ENCODE results near the gene PACS1. TPM values are rescaled to one million over a fixed set of nuclear protein-coding genes. Genes with fewer than 3 reads are reported as not detected.

Gene PACS1
- total and polyA plus RNA-seq, 2 donors (not counting 1 experiment from before 2014, with no cell fraction given), result 131 to 303 TPM

GRCh38 chr11:66280428-66280827 is 210.4 kb downstream of the PACS1 start:
- H3K9ac ChIP-seq (ENCODE audit: low read length), result no peak overlapping the region
- H2AFZ ChIP-seq (ENCODE audit: insufficient read depth, low read depth, low read length, poor library complexity, severe bottlenecking), result no peak overlapping the region
- ChIA-PET CTCF (interaction anchor here (1.0 to 4.1 kb wide), 4 partner anchors 8 to 58 kb away, joined by 3 to 33 read pairs (median 4); partner anchors contain the start of gene YIF1A), POLR2A (interaction anchor here (0.6 to 1.1 kb wide), 3 partner anchors 11 to 72 kb away, joined by 3 to 4 read pairs (median 4); no protein-coding TSS in a partner anchor)
- H3K4me3 Mint-ChIP-seq, result no peak overlapping the region
- WGBS (ENCODE audit: insufficient coverage), result 94% methylated on average over 10 of the region's 14 CpGs
- peaks cover 29% of the 10 kb centered on the region for H4K20me1 ChIP-seq (ENCODE audit: control insufficient read depth, insufficient read depth, low read length, poor library complexity, severe bottlenecking)
- H3K4me1 Mint-ChIP-seq, result peaks cover 37% of the 10 kb centered on the region
- H3K9me3 ChIP-seq (ENCODE audit: control extremely low read depth in 1 of 3, control insufficient read depth in 2 of 3, insufficient read depth in 1 of 3, low read length in 2 of 3), result no peaks in the 10 kb centered on the region
- intact Hi-C loops (cut with micrococcal nuclease), result no loop called here
- no peak overlapping the region for H3K4me3 ChIP-seq (ENCODE audit: control extremely low read depth in 1 of 5, extremely low read depth in 1 of 5, insufficient read depth in 1 of 5, low read depth in 2 of 5, low read length in 4 of 5)
- H3K27me3 ChIP-seq (replicated peaks in 1 of 4; ENCODE audit: control extremely low read depth in 1 of 4, control insufficient read depth in 3 of 4, insufficient read depth in 4 of 4, low read length in 3 of 4), result peaks cover 0 to 16% (median 3%) of the 10 kb centered on the region in 4 experiments
- H3K27ac Mint-ChIP-seq, result no peak overlapping the region
- H3K4me2 ChIP-seq (replicated peaks; ENCODE audit: low read depth, low read length, poor library complexity, severe bottlenecking), result no peak overlapping the region
- peaks cover 11% of the 10 kb centered on the region for H3K79me2 ChIP-seq (ENCODE audit: control insufficient read depth, insufficient read depth, low read length)
- H3K27me3 Mint-ChIP-seq, result peaks cover 3% of the 10 kb centered on the region
- no peaks in the 10 kb centered on the region for H3K9me3 Mint-ChIP-seq (ENCODE audit: insufficient read depth)
- peaks cover 27 to 33% of the 10 kb centered on the region in 2 donors for H3K4me1 ChIP-seq (ENCODE audit: control insufficient read depth in 2 of 2, insufficient read depth in 2 of 2, low read length in 2 of 2)
- peaks cover 0 to 20% of the 10 kb centered on the region in 2 experiments for H3K36me3 ChIP-seq (replicated peaks in 1 of 2; ENCODE audit: control extremely low read depth in 1 of 2, control insufficient read depth in 1 of 2, extremely low read depth in 1 of 2, insufficient read depth in 2 of 2, low read length in 1 of 2)
- no peak overlapping the region for H3K27ac ChIP-seq (ENCODE audit: low read length in 2 of 2)
- ATAC-seq (ENCODE audit: low read depth), result no peak
- DNase-seq, result no peak
- TF ChIP-seq EZH2 (IDR thresholded peaks at IDR 0.05; ENCODE audit: borderline replicate concordance, insufficient read depth, low read depth, low read length, poor library complexity, severe bottlenecking), result no peak
- TF ChIP-seq CTCF (IDR thresholded peaks at IDR 0.05), result no peak

DNA sequence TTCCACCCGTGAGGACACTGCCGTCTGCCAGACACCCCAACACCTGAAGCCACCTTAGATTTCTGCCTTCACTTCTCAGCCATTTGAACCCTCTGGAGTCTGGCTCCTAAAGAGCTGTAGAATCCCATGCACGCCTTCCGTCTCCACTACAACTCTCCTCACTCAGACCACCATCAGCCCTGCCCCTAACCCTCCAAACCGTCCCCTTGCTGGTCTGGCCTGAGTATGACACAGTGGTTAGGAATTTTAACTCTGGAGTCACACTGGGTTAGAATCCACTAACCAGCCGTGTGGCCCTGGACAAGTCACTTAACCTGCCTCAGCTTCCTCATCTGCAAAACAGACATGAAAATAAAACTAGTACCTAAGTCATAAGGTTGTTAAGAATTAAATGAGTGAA is 210.9 kb downstream of the PACS1 start:
- 95% methylated on average over 3 of the region's 6 CpGs for WGBS (ENCODE audit: insufficient coverage)
- Mint-ChIP-seq H3K4me1 (peaks cover 37% of the 10 kb centered on the region), H3K27me3 (peaks cover 3% of the 10 kb centered on the region), H3K27ac (peak overlapping the region; percentile 63), H3K9me3 (ENCODE audit: insufficient read depth) (no peaks in the 10 kb centered on the region), H3K4me3 (no peak overlapping the region)
- no peak for DNase-seq
- H3K4me1 ChIP-seq (ENCODE audit: control insufficient read depth in 2 of 2, insufficient read depth in 2 of 2, low read length in 2 of 2), result peaks cover 27 to 37% of the 10 kb centered on the region in 2 donors
- CTCF ChIA-PET, result interaction anchor here (1.0 to 4.1 kb wide), 4 partner anchors 8 to 59 kb away, joined by 3 to 33 read pairs (median 4); partner anchors contain the start of gene YIF1A
- intact Hi-C loops (cut with micrococcal nuclease), result no loop called here
- H3K4me2 ChIP-seq (replicated peaks; ENCODE audit: low read depth, low read length, poor library complexity, severe bottlenecking), result no peak overlapping the region
- H3K9ac ChIP-seq (ENCODE audit: low read length), result no peak overlapping the region
- POLR2A ChIA-PET, result interaction anchor here (0.6 to 1.1 kb wide), 3 partner anchors 12 to 71 kb away, joined by 3 to 4 read pairs (median 4); no protein-coding TSS in a partner anchor
- H3K4me3 ChIP-seq (ENCODE audit: control extremely low read depth in 1 of 5, extremely low read depth in 1 of 5, insufficient read depth in 1 of 5, low read depth in 2 of 5, low read length in 4 of 5), result no peak overlapping the region
- H2AFZ ChIP-seq (ENCODE audit: insufficient read depth, low read depth, low read length, poor library complexity, severe bottlenecking), result no peak overlapping the region
- H3K9me3 ChIP-seq (ENCODE audit: control extremely low read depth in 1 of 3, control insufficient read depth in 2 of 3, insufficient read depth in 1 of 3, low read length in 2 of 3), result no peaks in the 10 kb centered on the region
- H4K20me1 ChIP-seq (ENCODE audit: control insufficient read depth, insufficient read depth, low read length, poor library complexity, severe bottlenecking), result peaks cover 34% of the 10 kb centered on the region
- peaks cover 17% of the 10 kb centered on the region for H3K79me2 ChIP-seq (ENCODE audit: control insufficient read depth, insufficient read depth, low read length)
- H3K27ac ChIP-seq (ENCODE audit: low read length in 2 of 2), result no peak overlapping the region
- peaks cover 0 to 19% of the 10 kb centered on the region in 2 experiments for H3K36me3 ChIP-seq (replicated peaks in 1 of 2; ENCODE audit: control extremely low read depth in 1 of 2, control insufficient read depth in 1 of 2, extremely low read depth in 1 of 2, insufficient read depth in 2 of 2, low read length in 1 of 2)
- peaks cover 0 to 16% (median 3%) of the 10 kb centered on the region in 4 experiments for H3K27me3 ChIP-seq (replicated peaks in 1 of 4; ENCODE audit: control extremely low read depth in 1 of 4, control insufficient read depth in 3 of 4, insufficient read depth in 4 of 4, low read length in 3 of 4)
- no peak for ATAC-seq (ENCODE audit: low read depth)
- TF ChIP-seq EZH2 (IDR thresholded peaks at IDR 0.05; ENCODE audit: borderline replicate concordance, insufficient read depth, low read depth, low read length, poor library complexity, severe bottlenecking), result no peak
- TF ChIP-seq CTCF (IDR thresholded peaks at IDR 0.05), result no peak
